AG04449 (cell line): ENCODE data around the gene CPEB2.

Source experiments
- CTCF ChIA-PET: fragments of 350-600 bp; formaldehyde crosslinking; extraction: SDS; loops from one replicate; lab custom pipeline; 2021; ENCODE audit warnings: antibody characterized with exemption; lab: Yijun Ruan, JAX
- POLR2A ChIA-PET: fragments of 400-600, 350-600 bp; formaldehyde crosslinking; extraction: SDS; loops from one replicate; lab custom pipeline; 2020; ENCODE audit warnings: antibody characterized with exemption, inconsistent platforms; lab: Yijun Ruan, JAX
- DNase-seq: peaks from one replicate; pipeline ENCODE4 v3.0.0-alpha.2; 2010; ENCODE audit warnings: low read depth, low spot score
- H3K4me3 ChIP-seq: 2 replicates; pipeline ENCODE4 v1.5.1; 2011; ENCODE audit warnings: low read depth, mild to moderate bottlenecking, control low read depth, low read length
- CTCF ChIP-seq: IDR thresholded peaks from one replicate; pipeline ENCODE4 v1.5.1; 2011; ENCODE audit warnings: mild to moderate bottlenecking, moderate library complexity, low read length, control low read depth, inconsistent platforms; ENCODE audit not compliant: insufficient read depth; ENCODE audit errors: missing control alignments

CPEB2 gene

GRCh38 chr4:15065516-15065915, 63.2 kb downstream of the CPEB2 start:
- ChIA-PET CTCF (no interaction called here), POLR2A (no interaction called here)
- H3K4me3 ChIP-seq: no peak overlapping the region
- no peak for DNase-seq
- no peak for TF ChIP-seq CTCF

GRCh38 chr4:15066140-15066539, 63.9 kb downstream of the CPEB2 start:
- no peak for TF ChIP-seq CTCF
- H3K4me3 ChIP-seq: no peak overlapping the region
- CTCF ChIA-PET: no interaction called here
- POLR2A ChIA-PET: no interaction called here
- no peak for DNase-seq

- no peak for TF ChIP-seq CTCF
These were observed 66.0 kb downstream of the CPEB2 start for GRCh38 chr4:15068298-15068697.

GRCh38 chr4:15075875-15076274, 73.6 kb downstream of the CPEB2 start:
- TF ChIP-seq CTCF: no peak
- ChIA-PET CTCF (no interaction called here), POLR2A (no interaction called here)
- no peak for DNase-seq
- H3K4me3 ChIP-seq: no peak overlapping the region

More at GRCh38 chr4:15068298-15068697, 66.0 kb downstream of the CPEB2 start:
- no peak overlapping the region for H3K4me3 ChIP-seq
- DNase-seq: no peak
- ChIA-PET CTCF (no interaction called here), POLR2A (interaction anchor here (0.6 kb wide), 1 partner anchor 25 kb away, joined by 3 read pairs; no protein-coding TSS in a partner anchor)

GRCh38 chr4:15077969-15078368, 75.7 kb downstream of the CPEB2 start:
- ChIA-PET CTCF (no interaction called here), POLR2A (no interaction called here)
- TF ChIP-seq CTCF: no peak
- DNase-seq: no peak
- no peak overlapping the region for H3K4me3 ChIP-seq

GRCh38 chr4:15078682-15079642, 76.7 kb downstream of the CPEB2 start:
- ChIA-PET CTCF (no interaction called here), POLR2A (no interaction called here)
- no peak for TF ChIP-seq CTCF
- no peak overlapping the region for H3K4me3 ChIP-seq
- DNase-seq: no peak
